ENCODE results near the gene TMA7B.
"Not testable (repeated sequence)": the region's sequence is repeated elsewhere in the genome, so short reads cannot be mapped to it uniquely, and the experiment has no call there.

The TMA7B gene

GRCh38 chr22:39932918-39933649, 27.1 kb upstream of the TMA7B start:
- DNase-seq (ENCODE audit: low read depth), result peak; percentile 33

GRCh38 chr22:39933741-39934140, 26.5 kb upstream of the TMA7B start:
- no peak for DNase-seq (ENCODE audit: low read depth)

- no peak for DNase-seq (ENCODE audit: low read depth)
Observed at GRCh38 chr22:39935116-39935515, 25.1 kb upstream of the TMA7B start.

GRCh38 chr22:39935612-39936011, 24.6 kb upstream of the TMA7B start:
- no peak for DNase-seq (ENCODE audit: low read depth)

GRCh38 chr22:39936523-39937145, 23.6 kb upstream of the TMA7B start:
- DNase-seq (ENCODE audit: low read depth), result no peak

GRCh38 chr22:39937906-39938305, 22.3 kb upstream of the TMA7B start:
- no peak for DNase-seq (ENCODE audit: low read depth)

- DNase-seq (ENCODE audit: low read depth), result no peak
Observed at GRCh38 chr22:39938509-39939111, 21.6 kb upstream of the TMA7B start.

- no peak for DNase-seq (ENCODE audit: low read depth)
Observed at GRCh38 chr22:39939830-39940229, 20.4 kb upstream of the TMA7B start.

GRCh38 chr22:39940757-39941305, 19.4 kb upstream of the TMA7B start:
- DNase-seq (ENCODE audit: low read depth), result no peak

GRCh38 chr22:39941601-39942000, 18.6 kb upstream of the TMA7B start:
- no peak for DNase-seq (ENCODE audit: low read depth)

GRCh38 chr22:39942439-39943230, 17.6 kb upstream of the TMA7B start:
- peak; percentile 25 for DNase-seq (ENCODE audit: low read depth)

- no peak for DNase-seq (ENCODE audit: low read depth)
Observed at GRCh38 chr22:39943337-39943736, 16.9 kb upstream of the TMA7B start.

- no peak for DNase-seq (ENCODE audit: low read depth)
Observed at GRCh38 chr22:39943953-39944872, 16.0 kb upstream of the TMA7B start.

- DNase-seq (ENCODE audit: low read depth), result no peak
Observed at GRCh38 chr22:39946126-39946502, 14.1 kb upstream of the TMA7B start.

GRCh38 chr22:39946503-39947219, 13.5 kb upstream of the TMA7B start:
- DNase-seq (ENCODE audit: low read depth), result no peak

GRCh38 chr22:39947220-39948216, 12.7 kb upstream of the TMA7B start:
- no peak for DNase-seq (ENCODE audit: low read depth)

GRCh38 chr22:39949964-39950737, 10.0 kb upstream of the TMA7B start:
- DNase-seq (ENCODE audit: low read depth), result no peak

GRCh38 chr22:39951603-39952293, 8.4 kb upstream of the TMA7B start:
- DNase-seq (ENCODE audit: low read depth), result not testable (repeated sequence)

All from amniotic epithelial cell (primary cell).